Dedifferentiated amniotic fluid mesenchymal stem cell (primary cell): Measurements from ENCODE around the gene PCDH15.

Experiments
- DNase-seq: peaks from one replicate; pipeline ENCODE4 v3.0.0-alpha.2; 2016; ENCODE audit errors: extremely low spot score

PCDH15 gene

GRCh38 chr10:54708021-54708420 lies 93.0 kb downstream of the PCDH15 start:
- no peak for DNase-seq

- no peak for DNase-seq
Measured at GRCh38 chr10:54702583-54703485, 98.2 kb downstream of the PCDH15 start.

GRCh38 chr10:54691331-54691730 lies 109.7 kb downstream of the PCDH15 start:
- DNase-seq = no peak

GRCh38 chr10:54682554-54682953 lies 118.5 kb downstream of the PCDH15 start:
- DNase-seq = no peak

GRCh38 chr10:54681136-54681535 lies 119.9 kb downstream of the PCDH15 start:
- no peak for DNase-seq

GRCh38 chr10:54667136-54667535 lies 133.9 kb downstream of the PCDH15 start:
- no peak for DNase-seq

- DNase-seq = no peak
Measured at GRCh38 chr10:54666192-54666591, 134.8 kb downstream of the PCDH15 start.

GRCh38 chr10:54665095-54665494 lies 135.9 kb downstream of the PCDH15 start:
- no peak for DNase-seq

- no peak for DNase-seq
Measured at GRCh38 chr10:54660397-54660796, 140.6 kb downstream of the PCDH15 start.

GRCh38 chr10:54656643-54657042 lies 144.4 kb downstream of the PCDH15 start:
- no peak for DNase-seq

- DNase-seq = no peak
Measured at GRCh38 chr10:54653518-54653917, 147.5 kb downstream of the PCDH15 start.

- DNase-seq = no peak
Measured at GRCh38 chr10:54650547-54650946, 150.5 kb downstream of the PCDH15 start.

GRCh38 chr10:54622017-54622416 lies 179.0 kb downstream of the PCDH15 start:
- no peak for DNase-seq

GRCh38 chr10:54620352-54620751 lies 180.7 kb downstream of the PCDH15 start:
- DNase-seq = no peak

GRCh38 chr10:54614072-54614471 lies 187.0 kb downstream of the PCDH15 start:
- DNase-seq = no peak

GRCh38 chr10:54613162-54613561 lies 187.9 kb downstream of the PCDH15 start:
- no peak for DNase-seq

- no peak for DNase-seq
Measured at GRCh38 chr10:54609423-54609822, 191.6 kb downstream of the PCDH15 start.

GRCh38 chr10:54607983-54608382 lies 193.0 kb downstream of the PCDH15 start:
- no peak for DNase-seq

- no peak for DNase-seq
Measured at GRCh38 chr10:54594289-54594688, 206.7 kb downstream of the PCDH15 start.

GRCh38 chr10:54587971-54588370 lies 213.1 kb downstream of the PCDH15 start:
- no peak for DNase-seq

GRCh38 chr10:54585572-54585971 lies 215.5 kb downstream of the PCDH15 start:
- DNase-seq = no peak

- DNase-seq = no peak
Measured at GRCh38 chr10:54577682-54578081, 223.3 kb downstream of the PCDH15 start.

- no peak for DNase-seq
Measured at GRCh38 chr10:54576541-54576940, 224.5 kb downstream of the PCDH15 start.

GRCh38 chr10:54559498-54559897 lies 241.5 kb downstream of the PCDH15 start:
- DNase-seq = no peak
